Testis (tissue), 2 donors: ENCODE results near the gene CNBD2.

ENCODE experiments used
- POLR2A ChIP-seq: fragments of 450-650 bp; IDR thresholded peaks from one replicate; pipeline ENCODE4 v1.6.1; 2017; ENCODE audit warnings: antibody characterized with exemption, mild to moderate bottlenecking, moderate library complexity
- TF ChIP-seq, protein P1 (sequence below), 3 experiments: fragments of 450-650 bp in 2 of 3; fragments of 200-600 bp in 1 of 3; sonication (generic) in 1 of 3; IDR thresholded peaks; one replicate each; pipeline ENCODE4 v1.5.1; 2016 to 2019; ENCODE audit warnings: antibody characterized with exemption in 3 of 3, mild to moderate bottlenecking in 2 of 3, moderate library complexity in 1 of 3

GRCh38 chr20:36034875-36035274 is 66.5 kb downstream of the CNBD2 start:
- TF ChIP-seq, protein P1, sequence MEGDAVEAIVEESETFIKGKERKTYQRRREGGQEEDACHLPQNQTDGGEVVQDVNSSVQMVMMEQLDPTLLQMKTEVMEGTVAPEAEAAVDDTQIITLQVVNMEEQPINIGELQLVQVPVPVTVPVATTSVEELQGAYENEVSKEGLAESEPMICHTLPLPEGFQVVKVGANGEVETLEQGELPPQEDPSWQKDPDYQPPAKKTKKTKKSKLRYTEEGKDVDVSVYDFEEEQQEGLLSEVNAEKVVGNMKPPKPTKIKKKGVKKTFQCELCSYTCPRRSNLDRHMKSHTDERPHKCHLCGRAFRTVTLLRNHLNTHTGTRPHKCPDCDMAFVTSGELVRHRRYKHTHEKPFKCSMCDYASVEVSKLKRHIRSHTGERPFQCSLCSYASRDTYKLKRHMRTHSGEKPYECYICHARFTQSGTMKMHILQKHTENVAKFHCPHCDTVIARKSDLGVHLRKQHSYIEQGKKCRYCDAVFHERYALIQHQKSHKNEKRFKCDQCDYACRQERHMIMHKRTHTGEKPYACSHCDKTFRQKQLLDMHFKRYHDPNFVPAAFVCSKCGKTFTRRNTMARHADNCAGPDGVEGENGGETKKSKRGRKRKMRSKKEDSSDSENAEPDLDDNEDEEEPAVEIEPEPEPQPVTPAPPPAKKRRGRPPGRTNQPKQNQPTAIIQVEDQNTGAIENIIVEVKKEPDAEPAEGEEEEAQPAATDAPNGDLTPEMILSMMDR (IDR thresholded peaks at IDR 0.05), result no peak
- no peak for TF ChIP-seq POLR2A
